ENCODE results near the gene SERPINA12.

DNA sequence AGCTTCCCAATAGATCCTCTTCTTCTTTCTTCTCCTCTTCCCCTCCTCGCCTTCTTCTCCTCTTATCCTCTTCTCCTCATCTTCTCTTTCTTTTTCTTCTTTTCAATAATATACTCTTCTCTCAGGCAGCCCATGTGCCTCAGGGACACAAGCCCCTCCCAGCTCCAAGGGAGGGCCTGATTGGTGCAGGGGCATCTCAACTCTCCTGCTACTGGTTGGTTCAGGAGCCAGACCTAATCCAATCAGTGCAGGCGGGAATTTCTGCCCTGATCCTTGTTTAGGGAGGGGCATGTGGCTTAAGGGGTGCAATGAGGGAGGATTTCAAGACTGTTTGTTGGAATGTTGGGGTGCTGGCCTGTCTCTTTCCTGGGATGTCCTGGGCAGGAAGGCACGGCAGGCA is 9.0 kb downstream of the SERPINA12 start:
- TF ChIP-seq, protein P1, sequence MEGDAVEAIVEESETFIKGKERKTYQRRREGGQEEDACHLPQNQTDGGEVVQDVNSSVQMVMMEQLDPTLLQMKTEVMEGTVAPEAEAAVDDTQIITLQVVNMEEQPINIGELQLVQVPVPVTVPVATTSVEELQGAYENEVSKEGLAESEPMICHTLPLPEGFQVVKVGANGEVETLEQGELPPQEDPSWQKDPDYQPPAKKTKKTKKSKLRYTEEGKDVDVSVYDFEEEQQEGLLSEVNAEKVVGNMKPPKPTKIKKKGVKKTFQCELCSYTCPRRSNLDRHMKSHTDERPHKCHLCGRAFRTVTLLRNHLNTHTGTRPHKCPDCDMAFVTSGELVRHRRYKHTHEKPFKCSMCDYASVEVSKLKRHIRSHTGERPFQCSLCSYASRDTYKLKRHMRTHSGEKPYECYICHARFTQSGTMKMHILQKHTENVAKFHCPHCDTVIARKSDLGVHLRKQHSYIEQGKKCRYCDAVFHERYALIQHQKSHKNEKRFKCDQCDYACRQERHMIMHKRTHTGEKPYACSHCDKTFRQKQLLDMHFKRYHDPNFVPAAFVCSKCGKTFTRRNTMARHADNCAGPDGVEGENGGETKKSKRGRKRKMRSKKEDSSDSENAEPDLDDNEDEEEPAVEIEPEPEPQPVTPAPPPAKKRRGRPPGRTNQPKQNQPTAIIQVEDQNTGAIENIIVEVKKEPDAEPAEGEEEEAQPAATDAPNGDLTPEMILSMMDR (IDR thresholded peaks at IDR 0.05): no peak
- TF ChIP-seq POLR2A (IDR thresholded peaks at IDR 0.05): no peak

All from vagina (tissue), 2 donors.